Right lobe of liver (tissue), 6 donors: ENCODE data around the gene FLT3. TPM values are rescaled to one million over a fixed set of nuclear protein-coding genes. Genes with fewer than 3 reads are reported as not detected.

Experiments
- ATAC-seq, 4 donors: fragments of 200-7000 bp; cut with Tn5 transposase; one replicate each; pipeline ENCODE4 v1.9.1; 2020; ENCODE audit warnings: mild to moderate bottlenecking in 4 of 4, moderate library complexity in 4 of 4
- DNase-seq, 3 donors: peaks; one replicate each; pipeline ENCODE4 v3.0.0-alpha.2; 2020
- H3K27ac ChIP-seq, 3 donors: fragments of 200-600 bp; one replicate each; pipeline ENCODE4 v1.8.0; 2022
- H3K27me3 ChIP-seq, 2 donors: fragments of 200-600 bp; one replicate each; pipeline ENCODE4 v1.8.0; 2022
- H3K36me3 ChIP-seq, 4 donors: fragments of 200-600 bp; sonication (generic) in 1 of 4; one replicate each; pipeline versions ENCODE4 v1.5.1 to v1.8.0; 2017 to 2022; ENCODE audit warnings: control low read depth in 1 of 4
- H3K4me1 ChIP-seq, 4 donors: fragments of 200-600 bp; sonication (generic) in 1 of 4; one replicate each; pipeline versions ENCODE4 v1.5.1 to v1.8.0; 2017 to 2022; ENCODE audit warnings: control low read depth in 1 of 4
- H3K4me3 ChIP-seq, 3 donors: fragments of 200-600 bp; one replicate each; pipeline ENCODE4 v1.8.0; 2022
- H3K9me3 ChIP-seq, 4 donors: fragments of 200-600 bp; sonication (generic) in 1 of 4; one replicate each; pipeline versions ENCODE4 v1.5.1 to v1.8.0; 2017 to 2022; ENCODE audit warnings: control low read depth in 1 of 4
- CTCF ChIP-seq, 4 donors: fragments of 200-600 bp in 3 of 4; fragments of 450-650 bp in 1 of 4; IDR thresholded peaks; one replicate each; pipeline versions ENCODE4 v1.5.1 to v1.8.0; 2016 to 2022; ENCODE audit warnings: antibody characterized with exemption in 4 of 4, mild to moderate bottlenecking in 2 of 4
- POLR2A ChIP-seq: fragments of 450-650 bp; IDR thresholded peaks from one replicate; pipeline ENCODE4 v1.6.1; 2017; ENCODE audit warnings: antibody characterized with exemption, mild to moderate bottlenecking
- WGBS: methylation state at CpG from one replicate; pipeline ENCODE4 v1.1.6; 2018; ENCODE audit warnings: low coverage, low lambda C conversion rate; ENCODE audit not compliant: insufficient coverage; ENCODE audit errors: missing lambda C conversion rate; 5-methylcytosine and 5-hydroxymethylcytosine counted together
- intact Hi-C, 2 donors: fragments of 100-400 bp; cut with DNase I; formaldehyde crosslinking; loops; one replicate each; pipeline versions ENCODE4 v1.11.2 to v1.14.1; 2022
- total RNA-seq, 6 experiments: library from RNA; depleted of rRNA in 2 of 6; stranded (reverse); fragments of >200 nt in 2 of 6; fragmentation: NEBNext Ultra II Directional in 3 of 6; extraction: Animal tissue kit (Norgen Biotek cat#: 25700) in 3 of 6; gene quantifications; one replicate each; pipeline versions ENCODE4 v1.1.0 to v1.2.4, GENCODE V29; 2016 to 2023
- donor health status: DM: no; HTN: yes; CAD: no.
- donor health status: DM: no; HTN: no; CAD: no.
- donor health status: DM: no; HTN: no; CAD: no.
- donor health status: DM: no; HTN: yes; CAD: no.
- donor health status: DM: no; HTN: yes; CAD: no.

FLT3 gene
- total RNA-seq, 6 experiments from 2014 or later = 0.04 to 0.74 (median 0.24) TPM

DNA sequence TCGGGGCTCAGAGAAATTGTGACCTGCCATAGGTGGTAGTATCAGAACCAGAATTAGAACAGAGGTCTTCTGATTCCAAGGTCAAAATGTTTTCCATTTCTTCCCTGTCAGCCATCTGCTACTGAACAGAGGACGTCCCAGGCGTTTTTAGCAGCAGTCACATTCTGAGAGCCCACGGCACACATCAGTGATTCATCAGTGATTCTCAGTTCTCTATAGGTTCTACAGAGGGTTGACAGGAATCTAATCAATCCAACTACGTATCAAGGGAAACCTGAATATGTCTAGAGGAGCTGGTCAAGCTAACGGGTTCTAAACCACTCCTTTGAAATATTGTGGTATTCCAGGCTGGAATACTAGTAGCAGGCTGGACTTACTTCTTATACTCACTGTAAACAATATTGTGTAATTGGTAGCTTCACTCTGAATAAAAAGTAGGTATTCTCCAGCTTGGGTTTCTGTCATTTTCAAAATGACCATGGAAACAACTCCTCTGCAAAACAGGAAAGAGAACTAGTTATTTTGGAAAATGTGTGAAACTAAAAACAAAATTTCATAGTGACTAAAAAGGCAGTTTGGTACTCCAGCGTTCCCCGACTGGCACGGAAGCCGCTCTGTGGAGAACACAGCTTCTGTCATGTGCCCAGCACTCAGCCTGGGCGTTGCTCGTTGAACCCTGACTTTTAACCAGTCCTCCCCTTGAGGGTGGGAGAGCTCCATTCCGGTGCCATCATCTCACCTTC lies 43.2 kb downstream of the FLT3 start:
- Histone ChIP-seq H3K27ac (no peak overlapping the region), H3K9me3 (no peaks in the 10 kb centered on the region), H3K27me3 (no peaks in the 10 kb centered on the region), H3K4me1 (no peaks in the 10 kb centered on the region), H3K4me3 (no peak overlapping the region), H3K36me3 (no peaks in the 10 kb centered on the region)
- intact Hi-C loops = no loop called here
- ATAC-seq (no peak), DNase-seq (no peak)
- WGBS = 70% methylated on average over 12 of the region's 13 CpGs
- no peak for TF ChIP-seq POLR2A
- TF ChIP-seq CTCF (IDR thresholded peaks at IDR 0.05) = no peak

DNA sequence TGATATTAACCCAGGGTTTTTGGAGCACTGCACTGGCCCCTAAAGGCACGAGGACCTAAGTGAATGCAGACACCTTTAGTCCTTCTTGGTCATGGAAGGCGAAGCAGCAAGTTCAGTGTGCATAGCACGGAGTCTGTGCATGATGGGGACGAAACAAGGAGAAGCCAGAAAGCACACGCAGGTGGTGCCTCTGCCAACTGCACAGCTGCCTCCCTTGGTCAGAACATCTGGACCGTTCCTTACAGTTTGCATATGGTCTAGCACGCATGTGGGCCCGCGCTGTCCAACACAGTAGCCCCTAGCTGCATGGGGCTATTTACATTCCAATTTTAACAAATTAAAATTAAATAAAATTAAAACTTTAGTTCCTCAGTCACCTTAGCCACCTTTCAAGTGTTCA lies 44.0 kb downstream of the FLT3 start:
- Histone ChIP-seq H3K27me3 (no peaks in the 10 kb centered on the region), H3K4me3 (no peak overlapping the region), H3K9me3 (no peaks in the 10 kb centered on the region), H3K27ac (no peak overlapping the region), H3K4me1 (no peaks in the 10 kb centered on the region), H3K36me3 (no peaks in the 10 kb centered on the region)
- TF ChIP-seq CTCF (IDR thresholded peaks at IDR 0.05) (no peak), POLR2A (no peak)
- WGBS = 54% methylated on average over 6 of the region's 9 CpGs
- ATAC-seq (no peak), DNase-seq (no peak)
- intact Hi-C loops = no loop called here

GRCh38 chr13:28055357-28055756 lies 45.0 kb downstream of the FLT3 start:
- no peaks in the 10 kb centered on the region for H3K36me3 ChIP-seq
- no peaks in the 10 kb centered on the region for H3K4me1 ChIP-seq
- H3K9me3 ChIP-seq = no peaks in the 10 kb centered on the region
- no peak overlapping the region for H3K27ac ChIP-seq
- H3K4me3 ChIP-seq = no peak overlapping the region
- intact Hi-C loops = no loop called here
- 29% methylated on average over 2 of the region's 2 CpGs for WGBS
- no peaks in the 10 kb centered on the region for H3K27me3 ChIP-seq
- no peak for TF ChIP-seq CTCF (IDR thresholded peaks at IDR 0.05)
- no peak for TF ChIP-seq POLR2A
- DNase-seq (no peak), ATAC-seq (no peak)

DNA sequence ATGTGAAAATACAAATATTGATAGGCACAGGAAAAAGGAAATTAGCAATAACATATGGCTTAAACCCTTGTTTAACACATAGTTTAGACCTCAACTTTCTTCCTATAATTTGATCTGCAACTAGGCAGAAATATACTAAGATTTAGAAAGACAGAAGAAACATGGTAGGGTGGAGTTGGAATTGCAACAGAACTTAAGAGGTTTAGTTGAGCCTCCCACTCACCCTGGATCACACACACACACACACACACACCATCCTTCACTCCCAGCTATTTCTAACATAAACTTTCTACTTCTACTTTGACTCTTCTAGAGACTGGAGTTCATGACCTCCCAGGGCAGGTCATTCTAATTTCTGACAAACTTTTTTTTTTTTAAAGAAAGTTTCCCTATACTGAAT lies 47.4 kb downstream of the FLT3 start:
- DNase-seq (no peak), ATAC-seq (no peak)
- Histone ChIP-seq H3K36me3 (no peaks in the 10 kb centered on the region), H3K4me3 (no peak overlapping the region), H3K9me3 (no peaks in the 10 kb centered on the region), H3K27ac (no peak overlapping the region), H3K4me1 (peaks cover 0 to 4% (median 0%) of the 10 kb centered on the region in 4 donors), H3K27me3 (no peaks in the 10 kb centered on the region)
- TF ChIP-seq CTCF (IDR thresholded peaks at IDR 0.05) = no peak
- TF ChIP-seq POLR2A = no peak
- intact Hi-C loops = no loop called here
